GM19025 (cell line): ENCODE data around the gene LINC01488.

Experiments
- ATAC-seq: cut with Tn5 transposase; IDR thresholded peaks from one replicate; pipeline ENCODE4 v1.9.1; 2021; ENCODE audit warnings: mild to moderate bottlenecking, low read depth, moderate library complexity; ENCODE audit not compliant: unreplicated experiment

Gene LINC01488

GRCh38 chr11:69444381-69445130, 36.9 kb upstream of the LINC01488 start:
- ATAC-seq = no peak

GRCh38 chr11:69445131-69445470, 36.4 kb upstream of the LINC01488 start:
- ATAC-seq = no peak

GRCh38 chr11:69446108-69446507, 35.4 kb upstream of the LINC01488 start:
- ATAC-seq = no peak

- ATAC-seq = no peak
These were observed 33.7 kb upstream of the LINC01488 start for GRCh38 chr11:69447786-69448185.

- no peak for ATAC-seq
These were observed 32.8 kb upstream of the LINC01488 start for GRCh38 chr11:69448471-69449284.

- no peak for ATAC-seq
These were observed 32.0 kb upstream of the LINC01488 start for GRCh38 chr11:69449320-69450063.

GRCh38 chr11:69450064-69450856, 31.2 kb upstream of the LINC01488 start:
- ATAC-seq = no peak

- ATAC-seq = no peak
These were observed 30.6 kb upstream of the LINC01488 start for GRCh38 chr11:69450857-69451220.

- ATAC-seq = no peak
These were observed 30.2 kb upstream of the LINC01488 start for GRCh38 chr11:69451289-69451688.

GRCh38 chr11:69452206-69452987, 29.1 kb upstream of the LINC01488 start:
- ATAC-seq = no peak

- ATAC-seq = no peak
These were observed 28.3 kb upstream of the LINC01488 start for GRCh38 chr11:69453151-69453550.

GRCh38 chr11:69454018-69454417, 27.4 kb upstream of the LINC01488 start:
- no peak for ATAC-seq

- ATAC-seq = no peak
These were observed 25.5 kb upstream of the LINC01488 start for GRCh38 chr11:69455969-69456368.

GRCh38 chr11:69456712-69457111, 24.8 kb upstream of the LINC01488 start:
- ATAC-seq = no peak

- ATAC-seq = no peak
These were observed 21.5 kb upstream of the LINC01488 start for GRCh38 chr11:69459848-69460539.

- no peak for ATAC-seq
These were observed 20.8 kb upstream of the LINC01488 start for GRCh38 chr11:69460540-69461257.

- ATAC-seq = no peak
These were observed 20.0 kb upstream of the LINC01488 start for GRCh38 chr11:69461272-69461962.
